Measurements from ENCODE around the gene SLC8A1.
A peak's percentile ranks its signal among the peaks of the same experiment; 100 is the strongest.

Gene SLC8A1

GRCh38 chr2:40421631-40422297 is 30.1 kb downstream of the SLC8A1 start:
- peak; percentile 18 for DNase-seq (ENCODE audit: low read depth)

GRCh38 chr2:40420478-40420877 is 31.4 kb downstream of the SLC8A1 start:
- DNase-seq (ENCODE audit: low read depth): no peak

GRCh38 chr2:40419364-40419762 is 32.5 kb downstream of the SLC8A1 start:
- no peak for DNase-seq (ENCODE audit: low read depth)

GRCh38 chr2:40418614-40419363 is 33.1 kb downstream of the SLC8A1 start:
- no peak for DNase-seq (ENCODE audit: low read depth)

GRCh38 chr2:40416486-40416885 is 35.4 kb downstream of the SLC8A1 start:
- DNase-seq (ENCODE audit: low read depth): no peak

- DNase-seq (ENCODE audit: low read depth): no peak
These were observed 36.5 kb downstream of the SLC8A1 start for GRCh38 chr2:40415391-40415790.

GRCh38 chr2:40412456-40412855 is 39.4 kb downstream of the SLC8A1 start:
- DNase-seq (ENCODE audit: low read depth): no peak

- no peak for DNase-seq (ENCODE audit: low read depth)
These were observed 41.2 kb downstream of the SLC8A1 start for GRCh38 chr2:40410695-40411094.

- DNase-seq (ENCODE audit: low read depth): no peak
These were observed 42.2 kb downstream of the SLC8A1 start for GRCh38 chr2:40409734-40410133.

- DNase-seq (ENCODE audit: low read depth): no peak
These were observed 45.2 kb downstream of the SLC8A1 start for GRCh38 chr2:40406485-40407289.

GRCh38 chr2:40405465-40405864 is 46.4 kb downstream of the SLC8A1 start:
- peak; percentile 5 for DNase-seq (ENCODE audit: low read depth)

GRCh38 chr2:40404517-40404916 is 47.4 kb downstream of the SLC8A1 start:
- no peak for DNase-seq (ENCODE audit: low read depth)

- peak; percentile 82 for DNase-seq (ENCODE audit: low read depth)
These were observed 48.6 kb downstream of the SLC8A1 start for GRCh38 chr2:40403233-40403836.

- peak; percentile 57 for DNase-seq (ENCODE audit: low read depth)
These were observed 50.0 kb downstream of the SLC8A1 start for GRCh38 chr2:40401896-40402295.

GRCh38 chr2:40400336-40400953 is 51.4 kb downstream of the SLC8A1 start:
- peak; percentile 44 for DNase-seq (ENCODE audit: low read depth)

- DNase-seq (ENCODE audit: low read depth): no peak
These were observed 54.1 kb downstream of the SLC8A1 start for GRCh38 chr2:40397765-40398164.

- DNase-seq (ENCODE audit: low read depth): no peak
These were observed 55.8 kb downstream of the SLC8A1 start for GRCh38 chr2:40396124-40396523.

- peak; percentile 23 for DNase-seq (ENCODE audit: low read depth)
These were observed 56.5 kb downstream of the SLC8A1 start for GRCh38 chr2:40395169-40396073.

GRCh38 chr2:40394597-40394996 is 57.3 kb downstream of the SLC8A1 start:
- DNase-seq (ENCODE audit: low read depth): no peak

GRCh38 chr2:40394031-40394430 is 57.9 kb downstream of the SLC8A1 start:
- DNase-seq (ENCODE audit: low read depth): no peak

GRCh38 chr2:40388161-40388560 is 63.7 kb downstream of the SLC8A1 start:
- no peak for DNase-seq (ENCODE audit: low read depth)
